Inferior parietal cortex (tissue), 1 donor: Measurements from ENCODE around the gene CATSPERB.
A peak's percentile ranks its signal among the peaks of the same experiment; 100 is the strongest.
"Not testable (repeated sequence)": the region's sequence is repeated elsewhere in the genome, so short reads cannot be mapped to it uniquely, and the experiment has no call there.

ENCODE experiments used
- DNase-seq: peaks from one replicate; pipeline ENCODE4 v3.0.0-alpha.2; 2016; ENCODE audit errors: extremely low spot score

The CATSPERB gene

GRCh38 chr14:91677687-91678086 is 54.2 kb downstream of the CATSPERB start:
- DNase-seq: not testable (repeated sequence)

DNA sequence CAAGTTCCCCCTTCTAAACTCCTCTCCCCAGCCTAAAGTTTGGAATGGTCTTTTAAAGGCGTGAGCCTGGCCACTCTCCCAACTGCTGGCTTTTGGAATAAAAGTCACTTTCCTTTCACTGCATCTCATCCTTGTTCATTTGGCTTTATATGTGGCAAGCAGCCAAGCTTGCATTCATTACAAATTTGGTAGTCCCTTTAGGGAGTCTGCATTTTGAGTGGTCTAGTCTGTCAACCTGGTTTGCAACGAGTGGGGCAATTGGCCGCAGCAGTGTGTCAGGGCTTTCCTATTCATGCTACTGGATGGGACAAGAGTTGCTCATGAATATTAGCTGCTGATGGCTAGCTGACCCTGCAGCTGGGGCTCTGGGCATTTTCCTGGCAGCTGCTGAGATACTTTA is 57.0 kb downstream of the CATSPERB start:
- DNase-seq: no peak

DNA sequence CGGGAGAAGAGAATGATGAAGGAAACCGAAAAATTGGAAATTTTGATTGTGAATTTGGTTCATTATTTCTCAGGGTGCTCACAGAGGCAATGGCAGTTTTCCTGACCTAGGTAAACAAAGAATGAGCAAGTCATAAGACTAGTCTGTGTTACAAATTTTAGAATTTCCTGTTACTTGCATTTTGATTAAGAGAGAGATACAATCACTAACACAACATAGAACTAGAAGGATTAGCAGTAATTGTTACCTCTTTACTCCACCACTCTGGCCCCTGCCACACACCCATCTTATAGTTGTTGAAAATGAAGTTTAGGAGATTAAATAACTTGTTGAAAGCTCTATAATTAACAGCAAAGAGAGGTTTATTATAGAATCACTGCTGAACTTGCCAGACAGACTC is 62.0 kb downstream of the CATSPERB start:
- DNase-seq: no peak

DNA sequence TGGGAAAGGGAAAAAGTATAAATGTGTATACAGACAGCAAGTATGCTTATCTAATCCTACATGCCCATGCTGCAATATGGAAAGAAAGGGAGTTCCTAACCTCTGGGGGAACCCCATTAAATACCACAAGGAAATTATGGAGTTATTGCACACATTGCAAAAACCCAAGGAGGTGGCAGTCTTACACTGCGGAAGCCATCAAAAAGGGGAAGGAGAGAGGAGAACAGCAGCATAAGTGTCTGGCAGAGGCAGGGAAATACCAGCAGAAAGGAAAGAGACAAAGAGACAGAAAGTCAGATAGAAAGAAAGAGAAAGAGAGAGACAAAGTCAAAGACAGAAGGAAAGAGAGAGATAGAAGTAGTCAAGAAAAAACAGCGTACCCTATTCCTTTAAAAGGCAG is 64.8 kb downstream of the CATSPERB start:
- not testable (repeated sequence) for DNase-seq

DNA sequence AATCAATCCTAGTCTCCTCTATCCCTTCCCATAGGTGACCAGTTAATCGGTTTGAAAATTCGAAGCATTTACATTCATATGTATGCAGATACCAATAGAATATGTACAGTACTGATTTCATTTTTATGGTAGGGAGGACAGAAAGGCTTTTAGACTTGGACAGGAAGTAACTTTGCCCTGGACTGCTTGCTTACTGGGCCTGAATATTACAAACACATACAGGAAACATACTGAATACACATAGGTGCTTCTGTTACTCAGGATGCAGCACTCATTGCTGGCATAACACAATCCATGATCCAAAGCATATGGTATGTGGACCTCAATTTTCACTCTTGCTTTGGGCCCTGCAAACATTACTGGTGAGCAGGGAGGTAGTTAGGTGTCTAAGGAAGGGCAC is 71.1 kb downstream of the CATSPERB start:
- no peak for DNase-seq

GRCh38 chr14:91654836-91655235 is 77.0 kb downstream of the CATSPERB start:
- no peak for DNase-seq

GRCh38 chr14:91653451-91653850 is 78.4 kb downstream of the CATSPERB start:
- DNase-seq: no peak

GRCh38 chr14:91649930-91650329 is 82.0 kb downstream of the CATSPERB start:
- peak; percentile 38 for DNase-seq

DNA sequence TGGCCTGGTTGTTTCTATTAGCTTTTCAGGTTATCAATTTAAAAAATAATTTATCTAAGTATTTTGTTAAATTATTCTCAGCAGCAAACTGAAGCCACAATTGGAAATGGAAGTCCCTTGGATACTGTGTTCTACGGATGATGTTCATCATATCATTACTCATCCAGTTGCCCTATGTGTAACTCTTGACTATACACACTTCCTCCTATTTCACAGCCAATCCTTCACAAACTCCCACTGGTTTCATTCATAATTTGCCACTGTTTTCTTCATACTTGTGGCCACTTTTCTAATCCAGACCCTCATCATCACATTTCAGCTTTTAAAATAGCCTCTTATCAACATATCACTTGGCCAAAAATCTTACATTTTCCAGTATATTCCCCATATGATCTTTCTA is 84.0 kb downstream of the CATSPERB start:
- DNase-seq: no peak

DNA sequence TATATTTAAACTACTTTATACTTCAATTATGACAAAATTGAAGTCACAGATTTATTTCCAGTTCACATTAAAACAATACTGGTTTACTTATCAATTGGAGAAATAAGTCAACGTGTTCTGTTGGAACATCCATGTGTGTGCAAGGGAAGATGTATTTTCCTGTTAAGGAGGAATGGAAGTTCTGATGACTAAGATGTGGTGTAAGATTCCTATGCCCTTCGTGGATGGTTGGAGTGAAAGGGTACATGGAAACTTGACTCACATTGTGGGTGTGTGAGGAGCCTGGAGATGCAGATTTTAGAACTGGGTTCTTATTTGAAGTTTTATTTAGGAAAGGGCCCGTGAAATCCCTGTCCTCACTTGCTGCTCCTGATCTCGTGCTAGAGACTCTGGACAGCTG is 95.3 kb downstream of the CATSPERB start:
- DNase-seq: no peak

DNA sequence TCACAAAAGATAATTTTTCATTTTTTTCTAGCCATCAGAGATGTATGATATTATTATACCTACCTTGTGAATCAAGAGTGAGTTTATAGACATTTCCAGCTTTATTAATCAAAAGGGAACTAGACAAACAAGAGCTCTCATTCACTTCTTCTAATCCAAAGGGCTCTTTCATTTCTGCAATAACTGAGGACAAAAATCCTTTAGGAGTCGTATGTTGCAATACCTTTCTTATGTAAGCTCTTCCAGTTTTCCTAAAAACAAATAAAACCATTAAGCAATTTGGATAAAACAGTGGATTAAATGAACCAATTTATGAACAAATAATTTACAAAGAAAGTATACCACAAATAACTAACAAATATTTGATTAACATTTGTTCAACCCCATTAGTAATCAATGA is 107.1 kb downstream of the CATSPERB start:
- DNase-seq: no peak

DNA sequence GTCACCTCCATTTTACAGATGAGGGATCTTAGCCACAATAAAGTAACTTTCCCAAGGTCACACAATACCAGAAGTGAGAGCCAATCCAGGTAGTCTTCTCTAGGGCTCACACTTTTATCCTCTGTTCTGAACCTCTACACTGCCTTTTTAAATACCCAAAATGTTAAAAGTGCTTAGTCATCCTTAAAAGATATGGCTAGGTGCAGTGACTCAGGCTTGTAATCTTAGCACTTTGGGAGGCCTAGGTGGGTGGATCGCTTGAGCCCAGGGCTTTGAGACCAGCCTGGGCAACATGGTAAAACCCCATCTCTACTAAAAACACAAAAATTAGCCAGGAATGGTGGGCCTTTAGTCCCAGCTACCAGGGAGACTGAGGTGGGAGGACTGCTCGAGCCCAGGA is 117.7 kb downstream of the CATSPERB start:
- DNase-seq: no peak

- DNase-seq: no peak
Observed at GRCh38 chr14:91613459-91614112, 118.3 kb downstream of the CATSPERB start.

DNA sequence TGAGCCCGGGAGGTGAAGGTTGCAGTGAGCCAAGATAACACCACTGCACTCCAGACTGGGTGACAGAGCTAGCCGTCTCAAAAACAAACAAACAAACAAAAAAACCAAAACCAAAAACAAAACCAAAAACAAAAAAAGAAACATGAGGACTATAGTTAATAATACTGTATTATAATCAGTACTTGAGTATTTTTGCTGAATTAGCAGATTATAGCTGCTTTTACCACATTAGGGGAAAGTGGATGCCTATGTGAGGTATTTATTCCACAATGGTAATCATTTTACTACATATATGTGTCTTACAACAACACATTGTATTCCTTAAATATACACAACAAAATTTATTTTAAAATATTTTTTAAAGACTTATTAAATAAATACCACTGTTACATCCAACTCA is 120.4 kb downstream of the CATSPERB start:
- DNase-seq: no peak

- DNase-seq: no peak
Observed at GRCh38 chr14:91609161-91609560, 122.7 kb downstream of the CATSPERB start.

GRCh38 chr14:91607322-91608047 is 124.4 kb downstream of the CATSPERB start:
- no peak for DNase-seq

DNA sequence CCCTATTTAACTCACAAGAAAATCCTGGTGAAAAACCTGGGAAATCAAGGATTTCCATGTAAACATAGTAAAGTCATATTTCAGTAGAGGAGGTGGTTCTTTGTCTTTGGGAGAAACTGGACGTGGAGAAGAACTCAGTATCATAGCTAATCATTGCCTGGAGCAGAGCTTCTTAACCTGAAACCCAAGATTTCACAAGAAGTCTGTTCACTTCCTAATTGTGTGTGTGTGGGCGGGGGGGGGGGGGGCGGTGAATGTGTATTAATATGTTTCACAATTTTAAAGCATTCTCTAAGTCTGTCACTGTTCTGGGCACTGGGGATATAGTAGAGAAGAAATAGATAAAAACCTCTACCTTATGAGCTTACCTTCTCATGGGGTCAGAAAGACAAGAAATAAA is 125.0 kb downstream of the CATSPERB start:
- no peak for DNase-seq

- DNase-seq: not testable (repeated sequence)
Observed at GRCh38 chr14:91604611-91605010, 127.3 kb downstream of the CATSPERB start.

DNA sequence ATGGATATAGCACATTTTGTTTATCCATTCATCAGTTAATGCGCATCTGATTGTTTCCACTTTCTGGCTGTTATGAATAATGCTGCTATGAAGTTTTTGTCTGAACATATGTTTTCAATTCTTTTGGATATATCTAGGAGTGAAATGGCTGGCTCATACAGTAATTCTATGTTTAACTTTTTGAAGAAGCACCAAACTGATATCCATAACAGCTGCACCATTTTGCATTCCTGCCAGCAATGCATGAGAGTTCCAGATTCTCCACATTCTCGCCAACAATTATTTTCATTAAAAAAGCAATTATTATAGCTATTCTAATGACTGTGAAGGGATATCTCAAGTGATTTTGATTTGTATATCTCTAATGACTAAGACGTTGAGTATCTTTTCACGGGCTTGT is 131.9 kb downstream of the CATSPERB start:
- no peak for DNase-seq

- DNase-seq: no peak
Observed at GRCh38 chr14:91595736-91596135, 136.2 kb downstream of the CATSPERB start.

- not testable (repeated sequence) for DNase-seq
Observed at GRCh38 chr14:91593957-91594356, 137.9 kb downstream of the CATSPERB start.

GRCh38 chr14:91586410-91586809 is 145.5 kb downstream of the CATSPERB start:
- DNase-seq: no peak

GRCh38 chr14:91585856-91586255 is 146.0 kb downstream of the CATSPERB start:
- no peak for DNase-seq

DNA sequence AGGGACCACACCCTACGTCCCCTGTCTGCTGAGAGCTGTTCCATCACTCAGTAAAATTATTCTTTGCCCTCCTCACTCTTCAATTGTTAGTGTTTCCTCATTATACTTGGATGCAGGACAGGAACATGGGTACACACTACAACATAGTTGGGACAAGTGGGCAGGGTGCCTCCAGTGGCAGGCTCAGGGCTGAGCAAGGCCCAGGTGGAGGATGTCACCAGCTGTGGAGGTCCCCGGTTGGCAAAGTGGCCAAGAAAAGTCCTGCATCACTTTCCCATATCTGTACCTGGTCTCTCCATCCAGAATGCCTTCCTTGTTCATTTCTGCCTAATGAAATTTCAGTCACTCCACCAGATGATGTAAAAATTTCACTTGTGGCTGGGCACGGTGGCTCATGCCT is 149.1 kb downstream of the CATSPERB start:
- DNase-seq: no peak
